Activated CD4-positive, alpha-beta T cell treated with anti-CD3 and anti-CD28 coated beads for 4 hours (primary cell): ENCODE data around the gene HIPK1.

ENCODE experiments used
- DNase-seq, 2 donors: peaks; one replicate each; pipeline ENCODE4 v3.0.0-alpha.2; 2020

The HIPK1 gene

DNA sequence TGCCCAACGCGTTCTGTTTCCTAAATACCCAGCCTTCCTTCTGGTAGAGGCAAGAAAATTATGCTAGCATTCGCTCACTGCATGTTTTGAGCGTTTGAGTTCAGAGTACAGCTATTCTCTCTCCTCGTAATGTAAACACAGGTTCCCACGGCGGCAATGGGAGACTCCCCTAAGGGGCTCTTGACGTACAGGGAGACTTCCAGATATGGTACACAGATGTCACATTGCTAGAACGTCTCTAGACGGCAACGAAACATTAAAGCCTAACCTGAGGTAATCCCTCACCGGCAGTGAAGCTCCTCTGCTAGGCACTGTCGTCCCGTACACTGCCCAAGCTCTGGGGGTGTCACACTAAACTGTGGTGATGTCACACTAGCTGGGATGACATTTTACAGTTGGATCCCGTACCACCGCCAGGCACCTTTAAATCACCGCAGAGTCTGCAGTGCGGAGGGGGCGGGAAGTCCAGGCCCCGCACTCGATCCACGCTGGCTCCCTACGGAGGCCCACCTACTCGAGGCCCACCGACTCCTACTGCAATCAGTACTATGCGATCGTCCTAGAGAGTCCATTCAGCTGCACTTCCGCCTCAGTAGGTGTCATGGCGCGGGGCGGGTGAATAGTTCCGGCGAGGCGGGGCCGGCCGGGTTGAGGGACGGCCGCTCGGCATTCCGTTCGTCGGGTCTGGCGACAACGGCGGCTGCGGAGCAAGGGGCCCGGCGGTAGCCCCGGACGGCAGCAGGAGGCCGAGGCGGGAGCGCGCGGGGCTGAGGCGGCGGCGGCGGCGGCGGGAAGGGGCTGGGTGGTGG, at the start of gene HIPK1:
TSS of gene HIPK1 (plus strand) at position 384 of the 809 bp plus-strand sequence.
- DNase-seq, result peak; percentile 90 to 92

DNA sequence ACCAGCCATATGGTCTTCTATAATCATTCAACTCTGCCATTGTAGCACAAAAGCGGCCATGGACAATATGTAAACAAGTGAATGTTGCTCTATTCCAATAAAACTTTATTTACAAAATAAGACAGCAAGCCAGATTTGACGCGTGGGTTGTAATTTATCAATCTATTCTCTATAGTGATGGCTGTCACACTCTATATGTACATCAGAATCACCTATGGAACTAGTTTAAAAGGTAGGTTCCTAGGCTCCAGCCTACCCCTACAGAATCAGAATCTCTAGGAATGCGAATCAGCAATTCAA, 49.4 kb upstream of the HIPK1 start:
- DNase-seq, result no peak

DNA sequence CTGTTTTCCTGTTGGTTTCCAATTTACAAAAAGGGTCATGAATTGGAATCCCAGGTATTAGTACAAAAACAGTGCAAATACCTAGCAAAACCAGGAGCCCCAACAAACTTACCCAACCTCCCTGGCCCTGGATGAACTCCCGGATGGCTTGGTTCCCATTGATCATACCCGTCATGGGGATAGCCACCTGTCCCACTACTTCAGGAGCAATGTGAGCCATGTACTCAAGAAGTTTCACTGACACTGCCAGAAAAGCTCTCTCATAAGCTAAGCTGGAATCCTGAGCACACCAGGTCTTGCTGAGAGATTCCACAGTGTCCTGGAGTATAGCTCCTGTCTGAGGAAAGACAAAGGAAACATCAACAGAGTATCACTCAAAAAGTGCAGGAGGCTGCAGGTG, 47.5 kb upstream of the HIPK1 start:
- DNase-seq, result no peak

DNA sequence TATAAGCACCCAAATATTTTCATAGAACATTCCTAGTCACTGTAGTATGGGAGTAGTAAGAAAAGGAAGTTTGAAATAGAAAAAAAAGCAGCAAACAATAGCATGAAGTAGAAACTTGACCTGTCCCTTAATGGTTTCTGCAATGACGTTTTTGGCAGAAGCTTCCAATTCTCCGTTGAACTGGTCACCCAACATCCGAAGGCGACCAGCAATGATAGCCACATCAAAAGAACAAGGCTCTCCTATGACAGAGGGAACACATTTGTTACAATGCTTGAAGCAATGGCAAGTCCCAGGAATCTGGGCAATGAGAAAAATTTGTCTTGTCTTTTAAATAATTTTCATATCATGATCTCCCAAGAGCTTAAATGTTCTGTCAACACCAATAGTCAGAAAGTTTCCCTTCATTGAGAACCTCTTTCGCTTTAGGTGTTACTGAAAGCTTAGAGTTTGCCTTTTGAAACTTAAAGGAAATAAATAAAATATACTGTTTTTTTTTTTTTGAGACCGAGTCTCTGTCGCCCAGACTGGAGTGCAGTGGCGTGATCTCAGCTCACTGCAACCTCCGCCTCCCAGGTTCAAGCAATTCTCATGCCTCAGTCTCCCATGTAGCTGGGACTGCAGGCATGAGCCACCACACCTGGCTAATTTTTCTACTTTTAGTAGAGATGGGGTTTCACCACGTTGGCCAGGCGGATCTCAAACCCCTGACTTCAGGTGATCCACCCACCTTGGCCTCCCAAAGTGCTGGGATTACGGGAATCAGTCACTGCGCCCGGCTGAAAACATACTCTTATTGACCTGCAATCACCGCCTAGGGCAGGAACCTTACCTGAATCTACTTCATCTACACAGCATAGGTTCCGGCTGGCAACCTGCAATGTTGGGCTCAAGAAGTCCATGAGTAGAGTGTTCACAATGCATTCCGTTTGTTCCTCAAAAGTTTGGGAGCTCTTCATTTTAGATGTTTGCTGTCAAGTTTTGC, 42.4 kb upstream of the HIPK1 start:
- DNase-seq, result no peak

DNA sequence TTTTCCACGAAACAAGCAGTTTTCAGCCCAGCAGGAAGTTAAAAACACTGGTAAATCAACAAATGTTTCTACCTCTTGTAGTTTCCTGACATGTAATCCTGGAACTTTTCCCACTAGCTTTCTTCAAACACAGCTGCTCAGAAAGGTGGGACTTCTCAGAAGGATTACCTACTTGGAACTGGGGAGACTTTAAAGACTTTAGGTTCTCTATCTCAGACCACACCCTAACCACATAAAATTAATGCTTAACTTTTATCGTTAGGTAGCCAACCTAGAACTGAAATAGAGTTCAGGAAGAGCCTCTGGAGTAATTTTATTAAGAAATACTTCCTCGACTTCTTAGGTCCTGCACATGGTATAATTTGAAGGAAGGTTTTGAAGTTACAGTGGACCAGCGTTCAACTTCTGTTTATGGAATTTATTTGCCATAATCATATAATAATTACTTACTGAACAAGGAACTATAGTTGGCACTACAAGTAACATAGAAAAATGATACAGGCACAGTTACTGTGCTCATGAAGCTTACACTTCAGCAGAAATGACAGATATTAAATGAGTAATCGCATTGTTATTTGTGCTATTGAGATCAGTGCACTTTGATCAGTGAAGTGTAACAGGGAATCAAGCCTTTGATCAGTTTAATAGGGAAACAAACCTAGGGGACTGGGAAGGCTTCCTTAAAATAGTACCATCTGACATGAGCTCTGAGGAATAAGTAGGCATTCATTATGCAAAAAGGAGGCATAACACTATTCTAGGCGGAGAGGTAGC, 41.5 kb upstream of the HIPK1 start, which contains the start of gene BCL2L15:
TSS of gene BCL2L15 (minus strand) at position 180 of the 774 bp plus-strand sequence. CDS start 206 bp downstream, outside the sequence.
- no peak for DNase-seq

DNA sequence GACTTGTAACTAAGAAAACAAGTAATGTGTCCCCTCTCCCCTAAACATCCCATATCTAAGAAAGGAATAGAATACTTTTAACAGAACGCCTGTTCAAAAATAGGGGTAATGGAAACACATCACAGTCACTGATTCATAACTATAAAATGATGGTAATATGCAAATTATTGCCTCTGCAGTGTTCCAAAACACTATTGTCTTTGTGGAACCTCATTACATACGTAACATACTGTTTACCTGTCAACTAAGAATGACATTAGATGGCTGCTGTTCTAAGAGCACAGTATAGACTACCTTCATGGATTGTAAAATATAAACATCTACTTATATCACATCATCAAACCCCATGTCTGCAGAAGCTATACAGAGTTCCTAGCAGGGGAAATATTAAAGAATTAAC, 38.3 kb upstream of the HIPK1 start:
- DNase-seq, result no peak

DNA sequence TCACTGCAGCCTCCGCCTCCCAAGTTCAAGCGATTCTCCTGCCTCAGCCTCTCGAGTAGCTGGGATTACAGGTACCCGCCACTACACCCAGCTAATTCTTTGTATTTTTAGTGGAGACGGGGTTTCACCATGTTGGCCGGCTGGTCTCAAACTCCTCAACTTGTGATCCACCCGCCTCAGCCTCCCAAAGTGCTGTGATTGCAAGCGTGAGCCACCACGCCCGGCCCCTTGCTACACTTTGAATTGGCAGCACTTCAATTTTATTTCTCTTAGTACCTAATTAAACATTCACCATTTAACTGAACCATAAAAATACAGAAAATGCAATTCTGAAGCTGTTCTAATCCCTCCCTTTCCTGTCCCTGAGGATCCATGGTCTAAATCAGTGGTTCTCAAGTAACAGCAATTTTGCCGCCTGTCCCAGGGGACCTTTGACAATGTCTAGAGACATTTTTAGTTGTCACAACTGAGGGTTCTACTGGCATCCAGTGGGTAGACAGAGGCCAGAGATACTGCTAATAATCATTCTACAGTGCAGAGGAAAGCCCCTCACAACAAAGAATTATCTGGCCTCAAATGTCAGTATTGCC, 37.4 kb upstream of the HIPK1 start:
- DNase-seq, result no peak

DNA sequence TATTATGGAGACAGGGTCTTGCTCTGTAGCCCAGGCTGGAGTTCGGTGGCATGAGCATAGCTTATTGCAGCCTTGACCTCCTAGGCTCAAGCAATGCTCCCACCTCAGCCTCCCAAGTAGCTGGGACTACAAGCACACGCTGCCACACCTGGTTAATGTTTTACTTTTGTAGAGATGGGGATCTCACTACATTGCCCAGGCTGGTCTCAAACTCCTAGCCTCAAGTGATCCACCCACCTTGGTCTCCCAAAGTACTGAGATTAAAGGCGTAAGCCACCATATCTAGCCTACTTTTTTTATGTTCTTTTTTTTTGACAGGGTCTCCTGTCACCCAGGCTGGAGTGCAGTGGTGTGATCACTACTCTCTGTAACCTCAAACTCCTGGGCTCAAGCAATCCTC, 35.9 kb upstream of the HIPK1 start:
- DNase-seq, result no peak

DNA sequence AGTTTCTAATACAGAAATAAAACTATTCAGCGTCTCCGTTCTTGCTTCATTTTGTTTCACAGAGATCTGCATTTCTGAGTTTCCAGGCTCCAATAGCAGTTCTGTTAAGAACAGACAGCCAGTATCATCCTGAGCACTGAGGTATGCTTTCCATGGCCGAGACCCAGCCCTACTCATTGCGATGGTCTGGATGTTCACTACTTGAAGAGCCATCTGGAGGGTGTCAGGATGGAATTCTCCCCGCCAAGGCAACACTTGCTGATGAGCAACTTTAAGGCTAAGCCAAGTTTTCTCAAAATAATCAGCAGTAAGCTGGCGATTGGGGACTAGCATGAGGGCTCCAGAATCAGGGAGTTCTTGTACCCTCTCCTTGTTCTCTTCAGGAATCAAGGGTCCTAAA, 34.0 kb upstream of the HIPK1 start:
- no peak for DNase-seq

DNA sequence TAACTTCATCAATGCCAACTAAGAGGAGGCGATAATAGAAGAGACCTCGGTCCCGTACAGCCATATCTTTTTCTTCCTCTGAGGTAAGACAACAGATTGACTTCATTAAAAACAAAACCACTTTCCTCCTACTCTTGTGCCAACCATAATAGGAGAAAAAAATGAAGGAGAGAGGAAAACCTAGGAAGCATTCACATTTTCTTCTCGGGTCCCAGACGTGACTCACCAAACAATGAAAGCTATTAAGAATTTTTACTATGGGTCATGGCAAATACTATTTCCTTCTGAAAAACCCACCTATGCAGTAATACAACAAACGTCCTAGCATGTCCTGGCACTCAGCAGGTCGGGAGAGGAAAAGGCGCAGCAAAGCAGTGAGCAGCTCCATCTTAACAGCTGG, 33.2 kb upstream of the HIPK1 start:
- no peak for DNase-seq

DNA sequence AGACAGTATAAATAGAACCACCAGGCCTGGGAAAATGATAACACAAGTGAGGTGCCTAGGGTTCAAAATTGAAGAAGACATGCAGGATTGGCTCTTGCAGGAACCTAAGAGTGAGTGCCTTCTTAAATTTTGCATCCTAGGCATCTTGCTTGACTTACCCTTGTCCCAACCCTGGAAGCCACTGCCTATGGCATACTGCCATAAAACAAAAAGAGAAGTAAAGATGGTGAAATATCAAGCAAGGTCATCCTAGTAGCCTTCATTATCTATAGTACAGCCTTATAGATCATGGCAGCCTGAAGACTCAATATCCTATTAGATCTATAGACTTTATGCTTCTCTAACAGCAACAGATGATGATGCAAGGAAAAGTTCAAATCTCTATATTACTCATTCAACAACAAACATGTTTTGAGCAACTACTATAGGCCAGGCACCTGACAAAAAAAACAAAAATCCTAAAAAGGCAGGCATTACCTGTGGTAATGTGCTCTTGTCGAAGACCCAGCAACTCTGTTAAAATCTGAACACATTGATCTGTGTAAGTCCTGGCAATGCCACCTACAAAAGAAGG, 30.8 kb upstream of the HIPK1 start:
- DNase-seq, result no peak

DNA sequence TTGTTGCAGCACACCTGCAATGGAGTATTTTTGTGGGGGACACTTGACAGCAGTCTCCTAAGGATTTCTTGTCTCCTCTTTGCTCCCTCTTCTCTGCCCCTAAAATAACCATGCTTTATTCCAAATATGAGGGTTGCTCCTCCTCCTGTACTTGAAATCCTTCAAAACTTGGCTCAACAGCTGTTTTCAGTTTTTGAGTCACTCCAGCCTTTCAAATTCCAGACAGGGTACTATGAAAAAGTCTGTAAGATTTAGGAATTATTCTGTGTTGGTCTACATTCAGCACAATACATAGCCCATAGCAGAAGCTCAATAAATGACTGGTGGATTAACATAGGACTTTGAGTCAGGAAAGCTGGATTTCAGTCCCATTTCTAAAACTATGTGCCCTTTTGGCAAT, 30.0 kb upstream of the HIPK1 start:
- no peak for DNase-seq

DNA sequence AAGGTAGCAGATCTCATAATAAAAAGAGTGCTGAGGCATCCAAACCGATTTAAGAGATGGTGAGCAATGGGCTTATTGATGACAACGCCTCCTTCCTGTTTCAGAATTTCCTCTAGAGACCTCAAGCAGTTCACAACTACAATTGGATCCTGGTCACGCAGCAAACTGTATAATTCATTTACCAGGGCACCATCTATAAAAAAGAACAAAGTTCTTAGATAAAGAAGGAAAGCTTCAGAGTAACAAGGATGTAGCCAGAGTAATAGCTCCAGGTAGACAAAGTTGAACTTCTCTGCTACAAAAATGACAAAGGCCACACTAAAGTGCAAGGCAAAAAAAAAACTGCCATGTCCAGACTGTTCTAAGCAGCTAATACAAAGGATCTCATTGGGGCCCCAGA, 27.9 kb upstream of the HIPK1 start:
- DNase-seq, result no peak

DNA sequence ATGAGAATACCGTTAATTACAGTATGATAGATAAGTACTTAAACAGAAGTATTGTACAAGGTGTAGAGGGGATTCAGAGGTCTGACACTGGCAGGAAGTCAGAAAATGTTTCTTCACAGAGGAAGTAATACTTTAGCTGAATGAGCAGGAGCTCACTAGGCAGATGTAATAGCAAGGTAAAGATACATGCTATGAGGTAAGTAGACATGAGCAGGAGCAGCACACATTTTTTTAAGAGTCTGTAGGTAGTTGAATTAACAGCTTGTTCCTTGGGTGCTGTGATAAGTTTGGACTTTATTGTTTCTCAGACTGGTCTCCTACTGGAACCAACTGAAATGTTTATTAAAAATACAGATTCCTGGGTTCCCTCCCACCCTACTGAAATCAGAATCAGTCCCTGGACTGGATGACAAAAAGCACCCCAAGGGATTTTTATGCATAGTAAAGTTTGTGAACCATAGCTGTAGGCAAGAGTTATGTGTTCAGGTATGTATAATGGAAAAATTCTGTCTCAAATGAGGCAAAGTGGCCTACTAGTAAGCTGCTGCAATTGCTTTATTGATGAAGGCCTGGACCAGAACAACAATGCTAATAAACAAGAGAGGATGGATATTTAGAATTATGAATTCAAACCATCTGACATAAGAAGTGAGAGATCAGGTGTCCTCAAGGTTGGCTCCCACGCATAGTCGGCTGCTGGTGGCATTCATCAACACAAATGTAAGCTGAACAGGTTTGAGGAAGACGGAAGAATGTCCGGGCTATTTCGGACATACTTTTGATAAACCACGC, 25.4 kb upstream of the HIPK1 start:
- DNase-seq, result peak; percentile 14 to 16

DNA sequence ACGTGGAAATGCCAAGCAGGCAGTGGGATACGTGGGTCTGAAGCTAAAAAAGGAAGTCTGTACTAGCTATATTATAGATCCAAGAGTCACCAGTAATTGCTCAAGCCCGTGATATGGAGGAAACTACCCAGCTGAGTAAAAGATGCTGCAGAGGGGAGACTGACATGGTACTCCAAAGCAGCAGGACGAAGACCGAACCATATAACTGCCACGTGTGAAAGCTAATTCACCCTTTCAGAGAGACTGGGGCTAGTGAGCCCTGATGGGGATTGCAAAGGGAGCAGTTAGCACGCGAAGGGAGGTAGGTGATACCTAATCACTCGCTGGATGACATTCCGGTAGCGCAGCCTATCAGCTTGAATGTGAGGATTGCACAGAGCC, 24.8 kb upstream of the HIPK1 start:
- DNase-seq, result no peak

DNA sequence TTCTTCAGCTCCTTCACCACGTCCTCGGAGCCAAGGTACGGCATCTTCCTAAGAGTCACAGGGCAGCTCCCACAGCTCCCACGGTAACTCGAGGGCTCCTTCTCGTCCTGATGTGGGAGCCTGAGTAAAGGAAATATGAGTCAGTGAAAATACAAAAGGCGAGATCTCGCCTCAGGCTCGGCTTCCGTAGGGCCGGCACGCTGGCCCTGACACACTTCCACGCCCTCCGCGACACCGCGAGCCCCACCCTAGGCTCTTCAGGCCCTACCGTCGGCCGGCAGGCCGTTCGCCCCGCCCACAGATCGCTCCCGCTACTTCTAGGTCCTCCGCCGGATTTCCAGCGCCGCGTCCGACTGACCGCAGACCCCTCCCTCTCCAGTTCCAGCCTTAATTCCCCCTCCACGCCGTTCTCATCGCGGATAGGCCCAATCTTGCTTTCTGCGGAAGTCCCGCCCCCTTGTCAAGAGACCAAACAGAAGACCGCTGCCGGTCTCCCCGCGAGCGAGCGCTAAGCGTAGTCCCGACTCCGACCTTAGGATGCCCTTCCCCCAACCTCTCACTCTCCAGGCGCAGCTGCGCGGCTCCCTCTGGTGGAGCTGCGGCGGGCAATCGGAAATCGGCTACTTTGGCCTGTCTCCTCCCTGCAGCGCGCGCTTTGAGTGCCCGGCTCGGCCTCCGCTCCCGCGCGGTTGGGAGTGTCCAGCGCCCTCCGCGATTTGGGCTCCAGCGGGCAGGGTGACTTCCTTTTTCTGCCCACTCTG, 24.3 kb upstream of the HIPK1 start, which contains the start of the genes AP4B1 and DCLRE1B:
TSS of gene AP4B1 (minus strand) at position 126 of the 761 bp plus-strand sequence. CDS start at position 44, 82 bp downstream.
TSS of gene DCLRE1B (plus strand) at position 653 of the 761 bp plus-strand sequence. CDS start 261 bp downstream, outside the sequence.
- DNase-seq, result peak; percentile 96 to 97

DNA sequence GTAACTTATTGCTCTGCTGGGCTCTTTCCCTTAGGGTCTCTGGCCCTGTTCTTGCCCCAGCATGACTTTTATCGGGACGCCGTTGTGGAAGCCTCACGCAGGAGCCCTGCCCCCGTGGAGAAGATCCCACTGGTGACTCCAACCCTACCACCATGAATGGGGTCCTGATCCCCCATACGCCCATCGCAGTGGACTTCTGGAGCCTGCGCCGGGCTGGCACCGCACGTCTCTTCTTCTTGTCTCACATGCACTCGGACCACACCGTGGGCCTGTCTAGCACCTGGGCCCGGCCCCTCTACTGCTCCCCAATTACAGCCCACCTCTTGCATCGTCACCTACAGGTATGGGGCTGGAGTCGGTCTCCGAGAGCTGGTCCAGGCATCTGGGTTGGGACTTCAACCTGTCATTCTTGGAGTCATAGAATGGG, 23.7 kb upstream of the HIPK1 start:
- DNase-seq, result no peak

DNA sequence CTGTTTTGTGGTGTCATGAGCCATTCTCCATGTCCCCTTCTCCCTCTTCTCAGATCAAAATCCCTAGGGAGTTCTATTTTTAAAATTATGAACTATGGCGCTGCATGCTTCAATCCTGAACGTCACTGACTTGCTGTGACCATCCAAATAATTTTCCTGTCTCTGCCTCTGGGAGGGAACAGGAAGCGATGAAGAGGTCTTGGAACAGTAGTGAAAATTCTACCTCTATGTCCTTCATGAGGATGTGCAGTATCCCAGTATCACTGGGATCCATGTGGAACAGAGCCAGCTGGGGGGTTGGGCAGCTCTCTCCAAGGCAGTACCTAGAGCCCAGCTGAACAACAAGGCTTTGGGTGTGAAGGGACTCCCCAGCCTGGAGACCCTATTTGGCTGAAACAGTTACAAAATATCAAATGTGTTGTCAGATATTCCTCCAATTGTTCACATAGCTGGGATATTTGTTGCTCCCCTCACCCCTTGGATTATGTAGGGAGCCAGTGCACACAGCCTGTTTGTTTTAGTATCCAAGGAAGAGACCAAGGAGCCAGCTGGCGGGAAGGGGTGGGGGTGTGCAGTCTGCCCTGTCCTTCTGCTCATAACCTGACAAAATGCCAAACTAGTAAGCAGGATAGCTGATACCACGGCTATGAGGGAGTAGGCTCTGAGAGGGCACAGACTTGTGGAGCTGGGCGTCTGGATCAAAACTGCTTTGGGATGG, 16.4 kb upstream of the HIPK1 start:
- no peak for DNase-seq

DNA sequence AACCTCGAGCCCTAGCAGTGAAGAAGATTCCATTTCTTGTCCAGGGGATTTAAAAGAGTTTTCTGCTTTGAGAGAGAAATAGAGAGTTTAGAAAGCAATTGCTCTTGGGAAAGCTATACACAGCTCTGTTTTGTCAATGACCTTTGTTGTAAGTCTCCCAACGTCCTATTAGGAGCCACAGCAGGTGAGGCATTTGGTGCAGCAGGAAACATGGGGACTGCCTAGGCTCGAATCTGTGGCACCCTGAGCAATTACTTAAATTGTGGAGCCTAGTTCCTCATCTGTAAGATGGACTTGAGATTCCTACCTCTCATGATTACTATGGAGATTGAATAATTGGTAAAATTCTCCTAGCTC, 15.8 kb upstream of the HIPK1 start:
- DNase-seq, result no peak
